Right hindlimb (tissue), 1 donor: ENCODE data around the gene C1GALT1.
"Not testable (repeated sequence)": the region's sequence is repeated elsewhere in the genome, so short reads cannot be mapped to it uniquely, and the experiment has no call there.

Source experiments
- DNase-seq: peaks from one replicate; pipeline ENCODE4 v3.0.0-alpha.2; 2018

C1GALT1 gene

GRCh38 chr7:7239346-7239745, 57.0 kb downstream of the C1GALT1 start:
- no peak for DNase-seq

DNA sequence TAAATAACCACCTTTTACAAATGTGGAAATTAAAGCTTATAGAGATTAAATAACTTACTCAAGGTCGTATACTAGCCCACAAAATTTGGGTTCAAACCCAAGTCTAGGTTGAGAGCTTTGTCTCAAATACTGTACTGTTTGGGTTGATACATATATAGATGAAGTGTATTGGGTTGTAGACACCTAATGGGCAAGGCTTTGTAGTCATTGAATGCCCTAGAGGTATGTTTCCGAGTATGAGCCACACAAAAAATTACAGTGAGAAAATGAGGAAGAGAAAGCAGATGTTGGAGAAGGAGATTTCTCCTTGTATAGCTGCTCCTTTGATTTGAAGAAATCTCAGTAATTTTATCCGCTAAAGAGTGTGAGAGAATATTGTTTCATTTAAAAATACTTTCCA, 60.6 kb downstream of the C1GALT1 start:
- DNase-seq: no peak

DNA sequence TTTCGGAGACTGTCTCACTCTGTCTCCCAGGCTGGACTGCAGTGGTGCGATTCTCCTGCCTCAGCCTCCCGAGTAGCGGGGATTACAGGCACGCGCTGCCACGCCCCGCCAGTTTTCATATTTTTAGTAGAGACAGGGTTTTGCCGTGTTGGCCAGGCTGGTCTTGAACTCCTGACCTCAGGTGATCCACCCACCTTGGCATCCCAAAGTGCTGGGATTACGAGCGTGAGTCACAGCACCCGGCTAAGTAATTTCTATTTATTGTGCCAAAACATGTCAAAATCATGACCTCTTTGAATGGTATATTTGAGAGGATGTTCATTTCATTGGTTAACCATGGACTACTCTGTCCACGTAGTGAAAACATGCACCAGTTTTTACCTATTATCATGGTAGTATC, 62.9 kb downstream of the C1GALT1 start:
- DNase-seq: not testable (repeated sequence)

DNA sequence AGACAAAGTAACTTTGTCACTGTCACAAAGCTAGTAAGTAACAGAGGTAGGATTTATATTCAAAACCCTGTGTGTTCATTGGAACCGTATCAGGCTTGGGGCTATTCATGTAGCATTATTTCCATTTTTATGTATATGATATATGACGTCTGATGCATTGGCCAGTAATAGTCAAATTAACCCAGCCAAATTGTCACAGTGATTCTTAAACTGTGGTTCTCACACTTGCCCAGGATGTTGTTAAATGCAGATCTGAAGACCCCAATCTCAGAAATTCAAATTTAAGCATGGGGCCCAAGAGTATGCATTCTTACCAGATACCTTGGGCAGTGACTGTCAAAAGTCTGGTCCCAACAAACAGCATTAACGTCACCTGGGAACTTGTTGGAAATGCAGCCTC, 63.9 kb downstream of the C1GALT1 start:
- DNase-seq: no peak

DNA sequence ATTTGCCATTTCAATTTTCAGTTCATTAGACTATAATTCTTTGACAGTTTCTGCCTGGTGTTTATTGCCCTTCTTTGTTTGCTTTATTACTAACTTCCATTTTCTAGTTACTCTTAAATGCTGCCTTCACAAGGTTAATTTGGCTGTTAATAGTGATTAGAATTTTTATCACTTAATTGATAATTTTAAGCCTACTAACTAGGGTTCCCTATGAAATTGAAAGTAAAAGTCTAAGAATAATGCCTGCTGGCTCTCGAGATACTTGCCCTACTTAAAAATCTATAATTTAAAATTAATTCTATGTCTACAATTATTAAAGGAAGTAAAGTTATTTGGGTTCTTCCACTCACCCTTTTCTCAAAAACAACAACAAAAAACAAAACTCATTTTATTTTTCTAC, 65.3 kb downstream of the C1GALT1 start:
- no peak for DNase-seq

- DNase-seq: no peak
These were observed 67.5 kb downstream of the C1GALT1 start for GRCh38 chr7:7249814-7250213.

DNA sequence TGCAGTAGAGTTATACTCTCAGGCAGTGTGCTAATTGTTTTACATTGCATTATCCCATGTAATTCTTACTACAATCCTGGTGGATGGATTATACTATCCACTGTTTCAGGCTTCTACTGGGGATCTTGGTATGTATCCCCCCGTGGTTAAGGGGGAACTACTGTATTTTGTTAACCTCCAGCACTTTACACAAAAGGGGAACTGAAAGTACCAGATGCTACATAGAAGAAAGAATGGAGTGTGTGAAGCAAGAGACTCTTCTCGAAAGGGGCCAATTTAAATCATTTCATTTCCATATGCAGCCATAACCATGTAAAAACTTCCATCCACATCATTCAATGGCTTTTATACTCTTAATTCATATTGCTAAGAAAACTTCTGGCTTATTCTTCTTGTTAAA, 69.4 kb downstream of the C1GALT1 start:
- DNase-seq: no peak

GRCh38 chr7:7254319-7254718, 72.0 kb downstream of the C1GALT1 start:
- DNase-seq: no peak

DNA sequence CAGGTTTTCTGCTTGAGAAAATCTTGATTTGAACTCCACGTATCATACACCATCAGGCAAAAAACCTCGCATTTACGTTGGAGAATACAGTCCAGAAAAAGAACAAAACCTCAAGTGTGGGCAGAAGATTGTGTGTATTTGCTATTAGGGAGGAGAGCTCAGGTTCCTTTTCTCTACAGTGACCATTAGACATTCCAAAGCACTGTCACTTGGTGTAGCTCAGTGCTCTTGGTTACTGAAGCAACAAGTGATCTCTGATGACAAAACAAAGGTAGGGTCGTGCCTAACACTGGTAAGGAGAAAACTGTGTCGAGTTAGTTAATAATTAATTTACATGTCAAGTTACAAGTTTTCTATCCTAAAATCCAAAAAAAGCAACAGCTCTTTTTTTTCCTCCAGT, 72.6 kb downstream of the C1GALT1 start:
- DNase-seq: no peak

DNA sequence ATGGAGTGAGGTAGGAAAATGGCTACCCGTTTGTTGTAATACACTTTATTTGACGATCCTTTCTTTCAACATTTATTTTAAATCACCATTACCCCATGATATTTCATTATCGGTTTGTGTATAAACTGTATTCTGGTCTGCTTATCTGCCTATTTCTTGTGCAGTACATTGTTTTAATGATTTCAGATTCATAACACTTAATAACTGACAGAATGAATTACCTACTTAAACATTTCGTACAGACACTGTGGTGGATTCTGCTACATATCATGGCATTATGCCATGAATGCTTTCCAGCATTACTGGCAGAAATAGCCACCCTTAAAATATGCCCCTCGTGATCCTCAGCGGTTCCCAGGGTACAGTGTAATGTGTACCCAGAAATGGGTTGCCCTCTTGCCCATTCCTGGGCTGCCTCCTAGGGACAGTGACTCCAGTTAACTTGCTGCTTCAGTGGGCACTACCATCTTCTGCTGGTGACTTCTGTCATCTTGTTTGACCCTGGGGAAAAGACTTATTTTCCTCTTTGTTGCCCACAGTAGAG, 74.5 kb downstream of the C1GALT1 start:
- DNase-seq: no peak

GRCh38 chr7:7257899-7258692, 75.8 kb downstream of the C1GALT1 start:
- no peak for DNase-seq

DNA sequence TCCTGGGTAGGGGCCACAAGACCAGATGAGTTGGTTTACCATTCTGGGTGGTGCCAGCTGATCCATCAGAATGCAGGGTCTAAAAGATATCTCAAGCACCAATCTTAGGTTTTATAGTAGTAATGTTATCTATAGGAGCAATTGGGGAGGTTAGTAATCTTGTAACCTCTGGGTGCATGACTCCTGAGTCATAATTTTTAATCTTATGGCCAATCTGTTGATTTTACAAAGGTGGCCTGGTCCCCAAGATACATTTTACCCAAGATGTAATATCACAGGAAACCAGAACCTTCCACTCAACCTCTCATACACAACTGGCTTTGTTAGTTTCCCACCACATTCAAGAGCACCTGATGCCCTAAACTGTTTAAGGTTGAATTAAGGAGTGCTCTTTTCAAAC, 79.5 kb downstream of the C1GALT1 start:
- DNase-seq: no peak

GRCh38 chr7:7263297-7264230, 81.2 kb downstream of the C1GALT1 start:
- no peak for DNase-seq

- DNase-seq: no peak
These were observed 82.1 kb downstream of the C1GALT1 start for GRCh38 chr7:7264306-7265040.

- no peak for DNase-seq
These were observed 83.0 kb downstream of the C1GALT1 start for GRCh38 chr7:7265081-7266075.

- DNase-seq: no peak
These were observed 84.0 kb downstream of the C1GALT1 start for GRCh38 chr7:7266257-7266881.

- DNase-seq: no peak
These were observed 88.9 kb downstream of the C1GALT1 start for GRCh38 chr7:7271094-7271874.

- no peak for DNase-seq
These were observed 90.0 kb downstream of the C1GALT1 start for GRCh38 chr7:7272294-7272693.

- DNase-seq: no peak
These were observed 92.4 kb downstream of the C1GALT1 start for GRCh38 chr7:7274782-7275181.

- DNase-seq: no peak
These were observed 93.8 kb downstream of the C1GALT1 start for GRCh38 chr7:7276161-7276560.
